Activated naive CD8-positive, alpha-beta T cell treated with anti-CD3 and anti-CD28 coated beads, Interleukin-2, amount 10 ng/mL, durations not matched to agents 7 days and 5 days (primary cell): Measurements from ENCODE around the gene ATP2C2. TPM values are rescaled to one million over a fixed set of nuclear protein-coding genes. Genes with fewer than 3 reads are reported as not detected.
A peak's percentile ranks its signal among the peaks of the same experiment; 100 is the strongest.

ENCODE experiments used
- ATAC-seq: fragments of 150-1000 bp; cut with Tn5 transposase; one replicate; pipeline ENCODE4 v1.10.0; 2021; ENCODE audit warnings: low read depth, moderate library complexity
- POLR2A ChIA-PET: fragments of 350-600 bp; sonication (Branson Sonifier 250); formaldehyde crosslinking; loops from one replicate; lab custom pipeline; 2021; ENCODE audit warnings: antibody characterized with exemption; lab: Charles Lee
- DNase-seq: peaks from one replicate; pipeline ENCODE4 v3.0.0; 2021
- H3K27ac Mint-ChIP-seq: one replicate; pipeline ENCODE4 v1.8.0; 2022; ENCODE audit warnings: mild to moderate bottlenecking, mixed read lengths
- H3K27me3 Mint-ChIP-seq: one replicate; pipeline ENCODE4 v1.8.0; 2022; ENCODE audit warnings: mild to moderate bottlenecking, moderate library complexity, mixed read lengths
- H3K36me3 Mint-ChIP-seq: one replicate; pipeline ENCODE4 v1.8.0; 2021; ENCODE audit warnings: mild to moderate bottlenecking, mixed read lengths
- H3K4me1 Mint-ChIP-seq: one replicate; pipeline ENCODE4 v1.8.0; 2021; ENCODE audit warnings: mixed read lengths
- H3K4me3 Mint-ChIP-seq: one replicate; pipeline ENCODE4 v1.8.0; 2022; ENCODE audit warnings: mild to moderate bottlenecking, moderate library complexity, mixed read lengths
- H3K9me3 Mint-ChIP-seq: one replicate; pipeline ENCODE4 v1.8.0; 2021; ENCODE audit warnings: mixed read lengths
- total RNA-seq, 2 experiments: library from RNA; stranded (reverse); gene quantifications; one replicate each; pipeline ENCODE4 v1.2.3, GENCODE V29; 2021

ATP2C2 gene
- total RNA-seq, 2 experiments from 2014 or later: not detected

DNA sequence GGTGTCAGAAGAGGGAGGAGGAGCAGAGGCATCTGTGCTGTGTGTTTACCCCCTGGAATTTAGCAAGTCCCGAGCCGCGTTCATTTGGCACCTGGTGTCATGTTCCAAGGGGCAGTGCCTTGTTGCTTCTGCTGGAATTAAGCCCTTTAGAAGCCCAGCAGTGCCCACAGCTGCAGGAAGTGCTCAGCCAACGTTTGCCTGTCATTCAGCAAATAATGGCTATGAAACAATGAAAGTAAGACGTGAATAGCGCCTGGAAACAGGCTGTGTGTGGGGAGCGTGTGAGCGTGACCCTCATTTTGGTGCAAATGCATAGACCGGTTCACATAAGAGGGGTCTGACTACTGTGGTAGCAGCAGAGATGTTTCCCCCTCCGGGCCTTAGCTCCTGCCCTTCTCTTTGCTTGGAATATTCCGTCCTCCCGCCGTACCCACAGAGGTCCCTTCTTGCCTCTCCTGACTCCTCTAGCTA lies 5.8 kb upstream of the ATP2C2 start:
- Mint-ChIP-seq H3K4me3 (no peak overlapping the region), H3K27me3 (peaks cover 25% of the 10 kb centered on the region), H3K4me1 (peaks cover 23% of the 10 kb centered on the region), H3K9me3 (no peaks in the 10 kb centered on the region), H3K27ac (no peak overlapping the region), H3K36me3 (no peaks in the 10 kb centered on the region)
- ATAC-seq (no peak), DNase-seq (no peak)
- POLR2A ChIA-PET: no interaction called here

DNA sequence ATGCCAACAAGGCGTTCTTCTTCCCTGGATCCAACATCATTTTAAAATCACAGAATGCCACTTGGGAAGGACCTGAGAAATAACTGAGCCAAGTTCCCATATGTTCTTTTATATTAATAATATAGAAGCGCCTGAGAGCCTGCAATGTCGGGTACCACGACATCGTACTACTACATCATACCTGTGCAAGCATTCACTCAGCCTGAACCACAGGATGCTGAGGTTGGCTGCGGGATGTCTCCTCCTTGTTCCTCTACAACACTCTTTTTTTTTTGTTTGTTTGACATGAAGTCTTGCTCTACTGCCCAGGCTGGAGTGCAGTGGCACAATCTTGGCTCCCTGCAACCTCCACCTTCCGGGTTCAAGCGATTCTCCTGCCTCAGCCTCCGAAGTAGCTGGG lies 2.1 kb upstream of the ATP2C2 start:
- H3K27ac Mint-ChIP-seq: no peak overlapping the region
- POLR2A ChIA-PET: no interaction called here
- no peaks in the 10 kb centered on the region for H3K9me3 Mint-ChIP-seq
- H3K36me3 Mint-ChIP-seq: no peaks in the 10 kb centered on the region
- H3K4me1 Mint-ChIP-seq: peaks cover 17% of the 10 kb centered on the region
- H3K4me3 Mint-ChIP-seq: no peak overlapping the region
- DNase-seq: no peak
- ATAC-seq: no peak
- peaks cover 52% of the 10 kb centered on the region for H3K27me3 Mint-ChIP-seq

DNA sequence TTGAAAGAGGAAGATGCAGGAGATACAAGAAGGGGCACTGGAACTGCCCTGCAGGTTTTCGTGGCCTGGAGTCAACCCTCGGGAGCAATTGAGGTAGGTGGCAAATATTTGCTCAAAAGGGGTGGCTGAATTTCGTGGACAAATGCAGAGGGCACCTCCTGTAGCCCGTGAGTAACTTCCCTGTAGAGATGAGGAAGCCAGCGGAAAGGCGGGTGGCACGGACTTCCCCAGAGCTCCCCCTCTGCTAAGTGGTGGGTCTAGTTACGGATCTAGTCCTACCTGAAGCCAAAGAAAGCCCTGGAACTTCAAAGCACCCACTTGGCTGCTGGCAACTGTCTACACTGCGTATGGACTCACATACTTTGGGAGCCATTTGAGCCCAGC lies 1.0 kb upstream of the ATP2C2 start:
- POLR2A ChIA-PET: no interaction called here

DNA sequence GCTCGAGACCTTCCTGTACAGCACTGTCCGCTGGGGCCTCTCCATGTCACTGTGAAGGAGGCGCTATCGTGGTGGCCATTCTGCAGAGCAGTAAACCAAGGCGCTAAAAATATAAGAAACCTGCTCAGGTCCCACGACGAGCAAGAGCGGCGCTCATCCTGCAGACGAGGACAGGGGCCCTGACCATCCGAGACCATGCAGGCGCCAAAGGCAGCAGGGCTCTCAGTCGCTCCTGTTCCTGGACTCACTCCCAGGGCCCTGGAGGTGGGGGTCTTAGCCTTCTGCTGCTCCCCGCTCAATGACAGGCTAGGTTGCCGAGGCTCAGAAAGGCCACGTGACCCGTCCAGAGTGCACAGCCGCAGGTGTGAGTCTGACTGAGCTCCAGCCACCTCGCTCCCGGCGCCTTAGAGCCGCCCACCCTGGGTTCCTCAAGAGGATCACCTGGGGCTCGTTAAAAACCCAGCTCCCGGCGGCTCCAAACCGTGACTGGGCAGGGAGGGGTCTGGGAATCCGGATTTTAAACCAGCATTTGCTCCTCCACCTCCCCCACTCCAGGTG lies 509 bp upstream of the ATP2C2 start:
- ATAC-seq (peak; percentile 27), DNase-seq (no peak)
- no peaks in the 10 kb centered on the region for H3K9me3 Mint-ChIP-seq
- POLR2A ChIA-PET: no interaction called here
- H3K27me3 Mint-ChIP-seq: peaks cover 63% of the 10 kb centered on the region
- H3K27ac Mint-ChIP-seq: no peak overlapping the region
- no peak overlapping the region for H3K4me3 Mint-ChIP-seq
- H3K36me3 Mint-ChIP-seq: no peaks in the 10 kb centered on the region
- peaks cover 17% of the 10 kb centered on the region for H3K4me1 Mint-ChIP-seq

More for the DNA sequence above, 1.0 kb upstream of the ATP2C2 start:
- Mint-ChIP-seq H3K4me1 (peaks cover 17% of the 10 kb centered on the region), H3K36me3 (no peaks in the 10 kb centered on the region), H3K27me3 (peaks cover 58% of the 10 kb centered on the region), H3K27ac (no peak overlapping the region), H3K4me3 (no peak overlapping the region), H3K9me3 (no peaks in the 10 kb centered on the region)
- DNase-seq (no peak), ATAC-seq (no peak)

DNA sequence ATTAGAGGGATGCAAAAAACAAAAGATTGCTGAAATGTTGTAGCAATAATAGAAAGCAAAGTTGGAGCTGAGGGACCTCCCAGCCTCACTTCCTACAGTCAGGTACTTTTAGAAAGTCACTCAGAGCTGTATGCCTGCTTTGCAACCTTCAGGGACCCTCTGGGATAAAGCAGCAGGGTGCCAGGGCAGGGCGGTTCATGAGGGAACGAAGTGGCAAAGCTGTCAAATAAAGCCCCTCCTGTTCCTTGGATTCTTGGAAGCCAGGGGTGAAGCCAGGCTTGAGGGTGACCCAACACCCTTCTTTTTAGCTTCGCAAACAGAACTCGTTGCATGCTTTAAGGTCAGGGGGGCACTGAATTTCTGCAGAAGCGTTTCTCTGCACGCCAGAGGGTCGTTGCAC lies 767 bp downstream of the ATP2C2 start:
- no peaks in the 10 kb centered on the region for H3K36me3 Mint-ChIP-seq
- no peak overlapping the region for H3K4me3 Mint-ChIP-seq
- POLR2A ChIA-PET: no interaction called here

DNA sequence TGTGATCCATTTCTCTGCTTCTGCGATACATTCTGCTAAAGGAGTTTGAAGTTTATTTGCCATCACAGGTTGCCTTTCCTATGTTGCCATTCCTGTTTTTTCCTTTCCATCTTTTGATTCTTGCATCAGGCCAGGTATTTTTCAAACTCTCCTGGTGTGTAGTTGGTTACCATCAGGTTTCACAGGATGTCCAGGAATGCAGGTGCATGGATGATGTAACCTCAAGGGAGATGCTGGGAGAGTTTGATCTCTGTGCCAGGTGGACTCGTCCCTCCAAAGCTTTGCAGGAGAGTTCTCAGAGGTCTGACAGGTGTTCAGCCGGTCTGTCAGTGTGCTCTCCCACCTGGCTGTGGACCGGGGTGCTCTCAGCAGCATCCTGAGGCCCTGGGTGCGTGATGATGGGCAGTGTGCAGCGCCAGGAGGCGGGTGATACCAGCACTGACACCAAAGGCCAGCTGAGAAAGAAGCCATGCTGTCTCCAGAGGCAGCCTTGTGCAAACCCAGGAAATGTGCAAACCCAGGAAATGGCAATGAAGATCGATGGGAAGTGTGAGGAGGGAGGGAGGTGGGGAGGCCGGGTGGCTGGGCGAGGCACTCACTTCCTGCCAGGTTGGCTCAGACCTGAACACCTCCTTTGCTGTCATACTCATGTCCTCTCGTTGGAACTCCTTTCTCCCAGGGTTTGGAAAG lies 1.7 kb downstream of the ATP2C2 start:
- Mint-ChIP-seq H3K27me3 (peaks cover 72% of the 10 kb centered on the region), H3K27ac (no peak overlapping the region), H3K4me3 (no peak overlapping the region), H3K4me1 (peaks cover 17% of the 10 kb centered on the region), H3K36me3 (no peaks in the 10 kb centered on the region), H3K9me3 (no peaks in the 10 kb centered on the region)
- POLR2A ChIA-PET: no interaction called here
- ATAC-seq (no peak), DNase-seq (no peak)

More for the DNA sequence above, 767 bp downstream of the ATP2C2 start:
- peaks cover 17% of the 10 kb centered on the region for H3K4me1 Mint-ChIP-seq
- no peaks in the 10 kb centered on the region for H3K9me3 Mint-ChIP-seq
- no peak for ATAC-seq
- H3K27ac Mint-ChIP-seq: no peak overlapping the region
- no peak for DNase-seq
- H3K27me3 Mint-ChIP-seq: peaks cover 68% of the 10 kb centered on the region

DNA sequence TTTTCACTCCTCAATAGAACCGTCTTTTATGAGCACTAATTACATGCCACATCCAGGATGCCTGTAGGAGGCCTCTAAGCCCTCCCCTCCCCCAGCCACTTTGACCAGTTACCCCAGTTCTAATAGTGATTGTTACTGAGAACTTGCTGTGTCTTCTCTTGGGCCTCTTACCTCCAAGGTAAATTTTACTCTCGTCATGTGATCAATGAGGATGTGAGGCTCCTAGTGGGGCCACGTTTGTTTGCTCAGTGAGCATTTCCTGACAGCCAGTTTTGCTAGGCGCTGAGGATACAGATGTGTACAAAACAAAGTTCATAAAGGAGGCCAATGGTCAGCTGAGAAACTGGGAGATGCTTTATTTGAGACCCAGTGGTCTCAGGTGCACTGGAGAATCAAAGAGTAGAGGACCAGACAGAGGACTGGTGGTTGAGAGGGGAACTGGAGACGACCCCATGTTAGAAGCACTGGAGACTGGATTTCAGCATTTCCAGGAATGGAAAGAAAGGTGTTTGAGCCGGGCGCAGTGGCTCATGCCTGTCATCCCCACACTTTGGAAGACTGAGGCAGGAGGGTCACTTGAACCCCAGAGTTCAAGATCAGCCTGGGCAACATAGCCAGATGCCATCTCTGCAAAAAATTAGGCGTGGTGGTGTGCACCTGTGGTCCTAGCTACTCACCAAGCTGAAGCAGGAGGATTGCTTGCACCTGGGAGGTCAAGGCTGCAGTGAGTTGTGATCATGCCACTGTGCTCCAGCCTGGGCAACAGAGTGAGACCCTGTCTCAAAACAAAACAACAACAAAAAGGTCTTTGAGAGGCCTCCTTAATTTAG lies 2.6 kb downstream of the ATP2C2 start:
- Mint-ChIP-seq H3K27me3 (peaks cover 80% of the 10 kb centered on the region), H3K4me1 (peaks cover 17% of the 10 kb centered on the region), H3K36me3 (no peaks in the 10 kb centered on the region), H3K9me3 (no peaks in the 10 kb centered on the region), H3K4me3 (no peak overlapping the region), H3K27ac (no peak overlapping the region)
- POLR2A ChIA-PET: no interaction called here
- no peak for ATAC-seq
- DNase-seq: no peak

DNA sequence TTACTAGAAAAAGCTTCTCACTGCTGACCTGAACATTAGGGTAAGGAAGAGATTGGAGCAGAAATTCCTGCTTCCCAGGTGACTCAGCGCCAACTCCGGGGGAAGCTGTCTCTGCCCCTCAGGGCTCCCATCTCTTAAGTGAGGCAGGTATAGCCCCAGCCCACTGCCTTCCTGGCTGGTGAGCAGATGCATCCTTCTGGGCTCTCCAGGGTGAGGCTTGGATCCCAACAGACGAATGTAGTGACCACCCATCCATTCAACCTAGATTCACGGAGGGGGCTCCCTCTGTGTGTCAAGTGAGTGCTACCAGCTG lies 3.2 kb downstream of the ATP2C2 start:
- DNase-seq (no peak), ATAC-seq (no peak)
- no peak overlapping the region for H3K4me3 Mint-ChIP-seq
- H3K27me3 Mint-ChIP-seq: peaks cover 76% of the 10 kb centered on the region
- no peak overlapping the region for H3K27ac Mint-ChIP-seq
- POLR2A ChIA-PET: no interaction called here
- peaks cover 16% of the 10 kb centered on the region for H3K4me1 Mint-ChIP-seq
- no peaks in the 10 kb centered on the region for H3K36me3 Mint-ChIP-seq
- H3K9me3 Mint-ChIP-seq: no peaks in the 10 kb centered on the region

DNA sequence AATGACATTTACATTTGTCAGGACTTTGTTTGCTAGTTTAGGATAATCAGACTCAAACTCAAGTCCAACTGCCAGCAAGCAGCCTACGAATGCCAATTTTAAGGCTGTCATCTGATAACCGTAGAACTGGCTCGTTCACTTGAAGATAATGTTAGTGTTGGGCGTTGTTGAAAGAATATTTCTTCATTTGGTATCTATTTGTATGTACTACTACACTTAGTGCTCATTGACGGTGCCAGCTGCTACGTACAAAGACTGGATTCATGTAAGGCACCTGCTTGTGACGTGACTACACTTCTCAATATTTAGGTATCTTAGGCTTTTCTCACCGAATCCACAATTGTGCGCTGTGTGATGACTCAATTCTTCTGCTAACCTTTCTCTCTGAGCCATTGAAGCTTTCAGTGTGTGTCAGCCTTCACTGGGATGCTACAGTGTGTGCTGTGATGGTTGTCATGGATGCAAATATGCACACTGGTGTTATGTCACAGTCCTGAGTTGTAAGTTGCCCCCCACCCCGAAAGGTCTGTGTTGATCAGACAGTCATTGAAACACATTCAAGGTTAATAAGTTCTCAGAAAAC lies 5.7 kb downstream of the ATP2C2 start:
- POLR2A ChIA-PET: no interaction called here
- DNase-seq: no peak
- Mint-ChIP-seq H3K36me3 (no peaks in the 10 kb centered on the region), H3K4me3 (no peak overlapping the region), H3K4me1 (peaks cover 12% of the 10 kb centered on the region), H3K27ac (no peak overlapping the region), H3K27me3 (peaks cover 61% of the 10 kb centered on the region), H3K9me3 (no peaks in the 10 kb centered on the region)
- ATAC-seq: no peak

DNA sequence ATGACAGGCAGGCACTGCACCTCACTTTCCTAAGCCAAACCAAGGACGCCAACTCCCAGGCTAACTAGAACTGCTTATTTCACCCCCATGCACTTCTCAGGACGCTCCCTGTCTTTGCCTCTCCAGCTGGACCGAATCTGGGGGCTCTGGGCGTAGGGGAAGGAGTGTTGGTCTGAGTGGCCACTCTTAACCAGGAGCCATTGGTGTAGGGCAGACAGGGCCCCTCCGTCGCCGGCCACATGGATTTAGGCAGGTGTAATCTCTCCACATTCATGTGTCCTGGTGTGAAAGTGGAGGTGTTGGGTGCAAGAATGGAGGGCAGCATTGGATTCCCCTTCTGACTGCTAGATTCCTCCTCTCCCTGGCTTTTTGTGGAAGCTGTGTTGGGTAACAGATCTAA lies 9.8 kb downstream of the ATP2C2 start:
- Mint-ChIP-seq H3K27me3 (peaks cover 43% of the 10 kb centered on the region), H3K36me3 (no peaks in the 10 kb centered on the region), H3K27ac (no peak overlapping the region), H3K9me3 (no peaks in the 10 kb centered on the region), H3K4me3 (no peak overlapping the region), H3K4me1 (peaks cover 5% of the 10 kb centered on the region)
- DNase-seq (no peak), ATAC-seq (no peak)
- POLR2A ChIA-PET: no interaction called here

DNA sequence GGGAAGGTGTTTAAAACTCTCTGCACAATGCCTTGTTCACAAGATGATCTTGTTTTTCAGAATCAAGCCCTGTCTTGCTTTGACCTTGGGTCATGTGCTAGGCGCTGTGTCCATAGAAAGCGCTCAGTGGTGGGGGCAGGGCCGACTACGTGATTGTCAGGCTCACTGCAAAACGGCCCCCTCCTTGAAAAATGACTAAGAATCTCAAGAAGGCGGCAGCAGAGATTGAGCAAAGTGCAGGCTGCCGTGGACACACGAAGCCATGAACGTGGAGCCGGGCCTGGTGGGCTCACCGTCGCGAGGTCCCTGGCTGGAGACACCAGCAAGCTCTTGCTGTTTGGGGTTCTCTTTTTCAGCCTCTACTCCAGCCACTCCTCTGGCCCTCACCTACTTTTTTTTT lies 10.2 kb downstream of the ATP2C2 start:
- Mint-ChIP-seq H3K4me3 (no peak overlapping the region), H3K9me3 (no peaks in the 10 kb centered on the region), H3K27ac (no peak overlapping the region), H3K4me1 (peaks cover 5% of the 10 kb centered on the region), H3K36me3 (no peaks in the 10 kb centered on the region), H3K27me3 (peaks cover 38% of the 10 kb centered on the region)
- DNase-seq: no peak
- ATAC-seq: no peak
- POLR2A ChIA-PET: no interaction called here

DNA sequence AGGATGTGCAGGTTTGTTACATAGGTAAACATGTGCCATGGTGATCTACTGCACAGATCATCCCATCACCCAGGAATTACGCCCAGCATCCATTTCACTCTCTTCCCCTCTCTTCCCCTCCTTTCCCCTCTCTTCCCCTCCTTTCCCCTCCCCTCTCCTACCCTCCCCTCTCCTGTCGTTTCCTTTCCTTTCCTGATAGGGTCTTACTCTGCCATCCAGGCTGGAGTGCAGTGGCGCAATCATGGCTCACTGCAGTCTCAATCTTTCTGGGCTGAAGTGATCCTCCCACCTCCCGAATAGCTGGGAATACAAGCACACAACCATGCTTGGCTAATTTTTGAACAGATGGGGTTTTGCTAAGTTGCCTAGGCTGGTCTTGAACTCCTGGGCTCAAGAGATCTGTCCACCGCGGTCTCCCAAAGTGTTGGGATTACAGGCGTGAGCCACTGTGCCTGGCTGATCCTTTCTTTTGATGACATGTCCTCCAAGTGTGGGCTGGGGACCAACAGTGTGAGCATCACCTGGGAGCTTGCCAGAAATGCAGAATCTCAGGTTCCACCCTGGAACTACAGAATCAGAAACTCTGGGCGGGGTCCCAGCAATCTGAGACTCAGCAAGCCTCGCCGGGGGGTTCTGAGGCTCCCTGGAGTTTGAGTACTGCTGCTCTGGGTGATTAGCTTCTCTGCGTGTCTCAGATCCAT lies 10.8 kb downstream of the ATP2C2 start:
- POLR2A ChIA-PET: no interaction called here
- Mint-ChIP-seq H3K4me1 (peaks cover 5% of the 10 kb centered on the region), H3K4me3 (no peak overlapping the region), H3K27me3 (peaks cover 35% of the 10 kb centered on the region), H3K36me3 (no peaks in the 10 kb centered on the region), H3K27ac (no peak overlapping the region), H3K9me3 (no peaks in the 10 kb centered on the region)
- DNase-seq (no peak), ATAC-seq (no peak)

DNA sequence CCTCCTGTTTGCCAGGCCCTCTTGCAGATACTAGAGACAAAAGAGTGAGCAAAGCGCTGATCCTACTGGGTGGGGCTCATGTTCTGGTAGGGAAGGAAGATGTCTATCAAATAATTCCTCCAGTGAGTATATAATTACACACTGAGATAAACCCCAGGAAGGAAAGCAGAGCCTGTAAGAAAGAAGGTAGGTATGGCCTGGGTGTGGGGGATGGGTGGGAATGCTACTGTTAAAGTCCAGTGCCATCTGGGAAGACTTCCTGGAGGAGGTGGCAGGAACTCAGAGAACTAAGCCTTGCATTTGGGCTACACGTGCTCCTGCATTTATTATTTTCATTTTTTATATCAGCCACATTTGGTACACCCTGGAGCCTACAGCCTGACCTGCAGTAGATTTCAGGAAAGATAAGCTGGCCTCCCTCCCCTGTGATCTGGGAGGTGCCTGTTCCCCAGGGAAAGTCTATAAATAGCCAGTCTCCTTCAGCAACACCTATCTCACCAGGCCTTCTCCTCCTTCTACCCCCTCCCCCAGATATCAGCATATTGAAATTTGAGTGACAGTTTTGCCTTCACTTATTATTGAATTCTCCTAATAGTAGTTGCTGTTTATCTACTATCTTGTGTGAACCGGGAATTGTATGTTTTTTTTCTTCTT lies 11.5 kb downstream of the ATP2C2 start:
- no peak overlapping the region for H3K27ac Mint-ChIP-seq
- H3K4me3 Mint-ChIP-seq: no peak overlapping the region
- POLR2A ChIA-PET: no interaction called here
- H3K9me3 Mint-ChIP-seq: peaks cover under 1% of the 10 kb centered on the region
- no peak for ATAC-seq
- peaks cover 31% of the 10 kb centered on the region for H3K27me3 Mint-ChIP-seq
- no peaks in the 10 kb centered on the region for H3K36me3 Mint-ChIP-seq
- peaks cover 5% of the 10 kb centered on the region for H3K4me1 Mint-ChIP-seq
- no peak for DNase-seq
